LNCAP (cell line): Measurements from ENCODE around the gene B2M.

Experiments used
- CTCF ChIP-seq: fragments of 450-650 bp; IDR thresholded peaks from 2 replicates; pipeline ENCODE4 v1.5.1; 2017; ENCODE audit warnings: mild to moderate bottlenecking

Gene B2M

GRCh38 chr15:44668921-44669320 lies 42.4 kb upstream of the B2M start:
- TF ChIP-seq CTCF, result no peak

- no peak for TF ChIP-seq CTCF
Observed at GRCh38 chr15:44670087-44670950, 41.0 kb upstream of the B2M start.

GRCh38 chr15:44673639-44674038 lies 37.7 kb upstream of the B2M start:
- no peak for TF ChIP-seq CTCF

GRCh38 chr15:44675911-44676310 lies 35.4 kb upstream of the B2M start:
- no peak for TF ChIP-seq CTCF

GRCh38 chr15:44676676-44677075 lies 34.6 kb upstream of the B2M start:
- TF ChIP-seq CTCF, result no peak

- TF ChIP-seq CTCF, result no peak
Observed at GRCh38 chr15:44682211-44682610, 29.1 kb upstream of the B2M start.

- no peak for TF ChIP-seq CTCF
Observed at GRCh38 chr15:44692659-44693058, 18.7 kb upstream of the B2M start.
